ENCODE measurements around the gene ITGA7.

ITGA7 gene

GRCh38 chr12:55642669-55643068 is 65.0 kb downstream of the ITGA7 start:
- DNase-seq (ENCODE audit: low spot score), result no peak

GRCh38 chr12:55642267-55642666 is 65.4 kb downstream of the ITGA7 start:
- DNase-seq (ENCODE audit: low spot score), result no peak

DNA sequence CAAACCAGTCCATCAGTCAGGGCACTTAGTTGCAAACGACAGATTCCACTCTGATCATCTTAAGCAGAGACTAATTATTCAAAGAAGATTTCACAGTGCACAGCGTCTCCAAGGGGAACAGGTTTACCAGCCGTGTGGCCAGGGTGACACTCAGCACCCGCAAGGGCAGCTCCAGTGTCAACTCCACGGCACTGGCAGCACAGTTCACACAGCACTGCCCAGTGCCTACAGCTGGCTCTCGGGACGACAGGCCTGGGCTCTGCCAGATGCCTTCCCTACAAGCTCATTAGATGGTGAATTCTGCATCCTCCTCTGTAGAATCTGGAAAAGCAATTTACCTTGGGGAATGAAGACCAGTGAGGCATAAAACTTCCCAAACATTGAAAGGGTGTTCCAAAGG is 66.1 kb downstream of the ITGA7 start:
- no peak for DNase-seq (ENCODE audit: low spot score)

GRCh38 chr12:55637467-55637866 is 70.2 kb downstream of the ITGA7 start:
- no peak for DNase-seq (ENCODE audit: low spot score)

DNA sequence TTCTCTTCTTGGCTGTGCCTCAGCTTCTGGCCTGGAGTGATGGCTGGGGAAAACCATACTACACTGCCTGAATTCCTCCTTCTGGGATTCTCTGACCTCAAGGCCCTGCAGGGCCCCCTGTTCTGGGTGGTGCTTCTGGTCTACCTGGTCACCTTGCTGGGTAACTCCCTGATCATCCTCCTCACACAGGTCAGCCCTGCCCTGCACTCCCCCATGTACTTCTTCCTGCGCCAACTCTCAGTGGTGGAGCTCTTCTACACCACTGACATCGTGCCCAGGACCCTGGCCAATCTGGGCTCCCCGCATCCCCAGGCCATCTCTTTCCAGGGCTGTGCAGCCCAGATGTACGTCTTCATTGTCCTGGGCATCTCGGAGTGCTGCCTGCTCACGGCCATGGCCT is 70.9 kb downstream of the ITGA7 start, which contains the start of gene OR10P1:
Gene OR10P1, plus strand, starts transcription at position 40 of the 400 bp plus-strand sequence. Its CDS starts 0 bp downstream, at position 40.
- DNase-seq (ENCODE audit: low spot score), result no peak

- DNase-seq (ENCODE audit: low spot score), result no peak
Measured at GRCh38 chr12:55636116-55636655, 71.5 kb downstream of the ITGA7 start.
